Kidney (tissue), 14 donors: Measurements from ENCODE around the gene HYPK. TPM values are rescaled to one million over a fixed set of nuclear protein-coding genes. Genes with fewer than 3 reads are reported as not detected.

Experiments
- DNase-seq, 5 donors: peaks; one replicate each; pipeline ENCODE4 v3.0.0-alpha.2; 2013 to 2020
- FAIRE-seq: peaks from 2 replicates; lab custom pipeline; 2012; peaks lifted over from hg19 to GRCh38; lab: Jason Lieb, UNC
- H3K27ac ChIP-seq, 2 donors: one replicate each; pipeline ENCODE4 v1.7.0; 2013; ENCODE audit warnings: low read depth in 2 of 2, low read length in 2 of 2, inconsistent platforms in 1 of 2
- H3K27me3 ChIP-seq: one replicate; pipeline ENCODE4 v1.7.1; 2013; ENCODE audit warnings: low read length, inconsistent platforms; ENCODE audit not compliant: control insufficient read depth, insufficient read depth
- H3K36me3 ChIP-seq, 3 donors: one replicate each; pipeline versions ENCODE4 v1.7.0 to v1.7.1; 2013; ENCODE audit warnings: low read length in 3 of 3, control low read depth in 1 of 3, inconsistent platforms in 1 of 3; ENCODE audit not compliant: insufficient read depth in 3 of 3, control insufficient read depth in 2 of 3
- H3K4me1 ChIP-seq, 3 donors: one replicate each; pipeline versions ENCODE4 v1.7.0 to v1.7.1; 2013; ENCODE audit warnings: low read length in 3 of 3, inconsistent platforms in 1 of 3, low read depth in 1 of 3; ENCODE audit not compliant: control insufficient read depth in 2 of 3, insufficient read depth in 2 of 3
- H3K4me3 ChIP-seq, 3 donors: one replicate each; pipeline versions ENCODE4 v1.7.0 to v1.8.1; 2013; ENCODE audit warnings: low read length in 3 of 3, control low read depth in 1 of 3, inconsistent platforms in 1 of 3
- H3K9ac ChIP-seq, 3 donors: one replicate each; pipeline versions ENCODE4 v1.7.0 to v1.7.1; 2013; ENCODE audit warnings: low read length in 3 of 3, control low read depth in 1 of 3, inconsistent platforms in 1 of 3
- H3K9me3 ChIP-seq, 3 donors: one replicate each; pipeline versions ENCODE4 v1.7.0 to v1.7.1; 2013; ENCODE audit warnings: low read length in 3 of 3, control low read depth in 1 of 3, inconsistent platforms in 1 of 3; ENCODE audit not compliant: control insufficient read depth in 2 of 3, insufficient read depth in 1 of 3
- CTCF ChIP-seq: IDR thresholded peaks from 3 replicates; pipeline ENCODE4 v1.5.1; 2012; ENCODE audit warnings: mild to moderate bottlenecking, moderate library complexity, borderline replicate concordance; ENCODE audit not compliant: insufficient read depth; ENCODE audit errors: extremely low read depth
- intact Hi-C: fragments of 100-400 bp; cut with DNase I; formaldehyde crosslinking; loops from one replicate; pipeline ENCODE4 v1.11.1; 2022
- polyA plus RNA-seq: library from polyadenylated mRNA; stranded (reverse); fragments of 350-450 nt; fragmentation: Illumina TruSeq; extraction: RNeasy Lipid Tissue Mini Kit (QIAGEN cat#74804); gene quantifications from one replicate; pipeline ENCODE4 v1.2.3, GENCODE V29; 2014; ENCODE audit warnings: low read depth, low replicate concordance; ENCODE audit not compliant: insufficient read depth
- total RNA-seq: library from RNA; stranded (reverse); fragmentation: NEBNext Ultra II Directional; extraction: Animal tissue kit (Norgen Biotek cat#: 25700); gene quantifications from one replicate; pipeline ENCODE4 v1.2.1, GENCODE V29; 2021
- donor health status: control.
- donor health status: control.
- donor health status: control.
- donor health status: control.
- donor health status: control.
- donor health status: DM: yes; HTN: yes; CAD: no.
- donor health status: Normal renal cell carcinoma (clear cell type).

HYPK gene
- total and polyA plus RNA-seq, 2 donors from 2014 or later, result 7.7 to 10.2 TPM

- peak; percentile 87 for FAIRE-seq
- Histone ChIP-seq H3K4me3 (peak within 1 kb of the TSS; percentile 96 to 100 (median 97)), H3K27ac (peak within 1 kb of the TSS; percentile 99), H3K36me3 (peaks cover 11 to 20% (median 20%) of the 10 kb centered on the region in 3 donors), H3K27me3 (no peaks in the 10 kb centered on the region), H3K4me1 (peaks cover 5 to 24% (median 22%) of the 10 kb centered on the region in 3 donors), H3K9ac (peak within 1 kb of the TSS; percentile 96 to 100 (median 100)), H3K9me3 (no peaks in the 10 kb centered on the region)
- peak; percentile 100 for DNase-seq
- intact Hi-C loops, result no loop called here
- no peak for TF ChIP-seq CTCF
Observed at GRCh38 chr15:43791993-43792760, 8.2 kb upstream of the HYPK start, which contains the start of gene SERF2. SERF2 (plus strand) TSS chr15:43792320; CDS start chr15:43792377, 57 bp downstream.

GRCh38 chr15:43792761-43793476 is 7.5 kb upstream of the HYPK start:
- H3K9me3 ChIP-seq, result no peaks in the 10 kb centered on the region
- peak overlapping the region; percentile 95 to 100 (median 100) for H3K9ac ChIP-seq
- H3K4me1 ChIP-seq, result peaks cover 5 to 24% (median 22%) of the 10 kb centered on the region in 3 donors
- intact Hi-C loops, result no loop called here
- peak overlapping the region; percentile 99 for H3K27ac ChIP-seq
- H3K36me3 ChIP-seq, result peaks cover 11 to 20% (median 20%) of the 10 kb centered on the region in 3 donors
- DNase-seq, result peak in 1 of 5 donors; percentile 53
- no peak for FAIRE-seq
- H3K4me3 ChIP-seq, result peak overlapping the region; percentile 96 to 100 (median 97)
- no peak for TF ChIP-seq CTCF
- no peaks in the 10 kb centered on the region for H3K27me3 ChIP-seq

GRCh38 chr15:43793647-43794046 is 6.8 kb upstream of the HYPK start:
- intact Hi-C loops, result no loop called here
- Histone ChIP-seq H3K4me3 (peak overlapping the region in 2 of 3 donors; percentile 96 to 100), H3K36me3 (peaks cover 11 to 23% (median 20%) of the 10 kb centered on the region in 3 donors), H3K27ac (peak overlapping the region; percentile 99), H3K27me3 (no peaks in the 10 kb centered on the region), H3K4me1 (peaks cover 5 to 31% (median 26%) of the 10 kb centered on the region in 3 donors), H3K9ac (peak overlapping the region; percentile 95 to 100 (median 100)), H3K9me3 (no peaks in the 10 kb centered on the region)
- DNase-seq (no peak), FAIRE-seq (no peak)
- no peak for TF ChIP-seq CTCF
